ENCODE results near the gene HPSE2.
"Not testable (repeated sequence)": the region's sequence is repeated elsewhere in the genome, so short reads cannot be mapped to it uniquely, and the experiment has no call there.

Gene HPSE2

GRCh38 chr10:98610301-98610700 lies 625.4 kb downstream of the HPSE2 start:
- DNase-seq, result no peak

DNA sequence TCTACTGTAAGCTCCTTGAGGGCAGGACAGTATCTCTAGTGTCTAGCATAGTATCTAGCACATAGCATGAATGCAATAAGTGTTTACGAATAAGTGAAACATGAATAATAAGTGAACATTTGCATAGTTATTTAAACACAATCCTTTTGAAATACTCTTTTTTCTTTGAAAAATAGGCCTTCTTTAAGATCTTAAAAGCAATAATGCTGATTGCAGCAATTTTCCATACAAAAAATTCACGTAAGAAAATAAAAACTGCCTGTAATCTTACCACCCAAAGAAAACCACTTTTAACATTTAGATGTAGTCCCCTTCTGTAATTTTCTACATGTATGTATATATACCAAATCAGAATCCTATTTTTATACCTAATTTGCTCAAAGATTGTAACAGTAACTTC lies 626.4 kb downstream of the HPSE2 start:
- DNase-seq, result no peak

GRCh38 chr10:98608411-98608810 lies 627.2 kb downstream of the HPSE2 start:
- no peak for DNase-seq

DNA sequence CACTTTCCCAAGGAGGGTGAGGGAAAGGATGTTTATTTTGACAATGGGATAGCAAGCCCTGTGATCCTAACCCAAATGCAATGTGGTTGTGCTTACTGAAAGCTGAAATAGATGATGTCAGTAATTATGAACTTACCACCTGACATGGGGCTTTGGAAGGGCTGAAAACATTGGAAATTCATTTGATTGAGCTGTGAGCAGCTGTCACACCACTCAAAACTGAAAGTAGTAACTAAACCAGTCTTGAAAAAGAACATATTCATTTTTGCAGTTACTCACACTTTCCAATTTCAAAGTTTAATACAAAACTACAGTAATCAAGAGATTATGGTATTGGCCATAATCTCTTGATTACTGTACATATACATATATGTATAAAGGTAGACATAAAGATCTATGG lies 633.4 kb downstream of the HPSE2 start:
- no peak for DNase-seq

- no peak for DNase-seq
These were observed 636.5 kb downstream of the HPSE2 start for GRCh38 chr10:98599032-98599610.

DNA sequence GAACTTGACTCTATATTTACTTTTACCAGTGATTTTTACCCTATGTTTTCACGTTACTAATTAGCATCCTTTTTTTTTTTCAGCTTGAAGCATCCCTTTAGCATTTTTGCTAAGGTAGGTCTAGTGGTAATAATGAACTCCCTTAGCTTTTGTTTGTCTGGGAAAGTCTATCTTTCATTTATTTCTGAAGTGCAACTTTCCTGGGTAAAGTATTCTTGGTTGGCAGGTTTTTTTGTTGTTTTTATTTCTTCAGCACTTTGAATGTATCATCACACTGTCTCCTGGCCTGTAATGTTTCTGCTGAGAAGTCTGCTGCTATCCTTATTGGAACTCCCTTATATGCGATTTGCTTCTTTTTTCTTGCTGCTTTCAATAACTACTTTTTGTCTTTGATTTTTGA lies 639.2 kb downstream of the HPSE2 start:
- no peak for DNase-seq

DNA sequence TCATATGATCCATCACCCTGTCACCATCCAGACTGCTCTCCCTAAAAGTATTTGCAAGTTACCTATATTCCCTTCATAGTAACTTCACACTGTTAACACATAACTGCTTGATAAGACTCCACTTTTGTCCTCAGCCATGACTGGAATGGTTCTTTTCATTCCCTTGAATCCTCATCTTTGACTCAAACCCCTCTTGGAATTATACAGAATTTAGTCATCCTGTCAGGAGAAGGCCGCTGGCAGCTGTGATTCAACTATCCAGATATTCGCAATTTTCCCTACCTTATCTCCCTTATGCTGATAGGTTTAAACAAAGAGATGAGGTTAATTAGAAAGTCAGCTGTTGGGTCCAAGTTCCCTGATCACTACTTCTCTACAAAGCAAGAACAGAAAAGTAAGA lies 646.0 kb downstream of the HPSE2 start:
- DNase-seq, result no peak

- DNase-seq, result no peak
These were observed 646.6 kb downstream of the HPSE2 start for GRCh38 chr10:98589007-98589406.

GRCh38 chr10:98587156-98587837 lies 648.4 kb downstream of the HPSE2 start:
- no peak for DNase-seq

DNA sequence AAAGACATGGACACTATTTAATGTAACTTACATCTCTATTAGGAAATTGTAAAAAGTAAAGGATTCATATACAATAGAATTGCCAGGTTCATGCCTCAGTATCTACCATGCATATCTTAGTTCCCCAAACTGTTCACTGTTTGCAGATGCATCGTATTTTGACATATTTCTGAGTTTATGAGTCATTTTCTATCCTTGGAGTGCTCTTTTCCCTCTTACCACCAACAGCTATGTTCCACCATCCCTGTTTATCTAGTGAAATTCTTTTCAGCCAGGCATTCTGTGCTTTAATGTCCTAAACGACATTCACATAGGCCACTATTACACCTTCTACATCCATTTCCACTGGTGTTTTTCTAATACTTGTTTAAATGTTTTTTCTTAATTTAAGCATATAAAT lies 649.6 kb downstream of the HPSE2 start:
- no peak for DNase-seq

DNA sequence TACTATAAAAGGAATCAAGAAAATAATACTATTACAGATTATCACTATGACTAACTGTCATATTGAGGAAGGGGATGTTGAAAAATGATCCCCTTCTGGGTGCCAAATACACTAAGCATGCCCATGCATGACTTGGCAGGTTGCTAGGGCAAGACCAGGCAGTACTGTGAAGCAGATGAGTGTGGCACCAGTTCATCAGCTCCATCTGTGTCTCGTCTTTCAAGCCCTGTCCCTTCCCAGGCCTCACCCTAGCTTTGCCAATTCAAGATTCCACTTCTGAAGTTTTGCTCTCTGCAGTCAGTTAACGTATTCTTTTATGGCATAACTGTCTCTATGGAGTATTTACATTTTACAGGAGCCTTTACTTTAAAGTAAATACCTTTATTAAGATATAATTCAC lies 653.3 kb downstream of the HPSE2 start:
- no peak for DNase-seq

- DNase-seq, result no peak
These were observed 658.1 kb downstream of the HPSE2 start for GRCh38 chr10:98577578-98577977.

- no peak for DNase-seq
These were observed 658.5 kb downstream of the HPSE2 start for GRCh38 chr10:98577168-98577567.

GRCh38 chr10:98576096-98576495 lies 659.6 kb downstream of the HPSE2 start:
- DNase-seq, result no peak

DNA sequence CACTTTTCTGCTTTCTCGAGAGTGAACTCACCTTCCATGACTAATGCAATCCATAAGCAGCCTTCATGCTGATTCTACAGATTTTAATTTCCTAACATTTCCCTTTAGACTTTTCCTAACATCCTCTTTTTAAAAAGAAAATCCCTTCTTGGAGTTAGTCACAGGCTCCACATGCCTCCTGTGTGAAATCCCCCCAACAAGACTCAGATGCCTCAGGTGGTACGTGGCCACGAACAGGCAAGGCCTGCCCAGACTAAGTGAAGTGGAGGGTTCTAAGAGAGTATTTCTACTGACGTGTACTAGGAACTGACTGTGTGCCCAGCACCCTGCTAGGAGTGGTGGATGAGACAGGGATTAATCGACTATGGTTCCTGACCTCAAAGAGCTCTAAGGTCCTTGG lies 663.1 kb downstream of the HPSE2 start:
- DNase-seq, result no peak

DNA sequence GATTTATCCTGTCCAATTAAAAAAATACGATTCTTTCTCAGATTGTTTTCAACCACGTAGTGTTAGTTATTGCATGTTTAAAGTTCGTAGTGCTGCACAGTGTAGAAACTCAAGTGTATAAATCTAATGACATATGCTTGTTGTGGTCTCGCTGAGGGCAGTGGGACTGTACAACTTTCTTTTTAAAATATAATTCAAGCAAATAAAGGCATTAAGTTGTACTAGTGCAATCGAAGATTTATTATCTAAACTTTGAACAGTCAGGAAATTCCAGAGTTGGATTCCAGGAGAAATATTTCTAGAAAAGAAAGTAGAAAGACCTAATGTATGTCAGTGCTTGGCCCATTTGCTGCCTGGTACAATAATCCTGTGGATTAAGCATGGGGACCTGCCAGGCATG lies 664.8 kb downstream of the HPSE2 start:
- DNase-seq, result no peak

GRCh38 chr10:98569853-98570252 lies 665.8 kb downstream of the HPSE2 start:
- no peak for DNase-seq

GRCh38 chr10:98568551-98568950 lies 667.1 kb downstream of the HPSE2 start:
- no peak for DNase-seq

DNA sequence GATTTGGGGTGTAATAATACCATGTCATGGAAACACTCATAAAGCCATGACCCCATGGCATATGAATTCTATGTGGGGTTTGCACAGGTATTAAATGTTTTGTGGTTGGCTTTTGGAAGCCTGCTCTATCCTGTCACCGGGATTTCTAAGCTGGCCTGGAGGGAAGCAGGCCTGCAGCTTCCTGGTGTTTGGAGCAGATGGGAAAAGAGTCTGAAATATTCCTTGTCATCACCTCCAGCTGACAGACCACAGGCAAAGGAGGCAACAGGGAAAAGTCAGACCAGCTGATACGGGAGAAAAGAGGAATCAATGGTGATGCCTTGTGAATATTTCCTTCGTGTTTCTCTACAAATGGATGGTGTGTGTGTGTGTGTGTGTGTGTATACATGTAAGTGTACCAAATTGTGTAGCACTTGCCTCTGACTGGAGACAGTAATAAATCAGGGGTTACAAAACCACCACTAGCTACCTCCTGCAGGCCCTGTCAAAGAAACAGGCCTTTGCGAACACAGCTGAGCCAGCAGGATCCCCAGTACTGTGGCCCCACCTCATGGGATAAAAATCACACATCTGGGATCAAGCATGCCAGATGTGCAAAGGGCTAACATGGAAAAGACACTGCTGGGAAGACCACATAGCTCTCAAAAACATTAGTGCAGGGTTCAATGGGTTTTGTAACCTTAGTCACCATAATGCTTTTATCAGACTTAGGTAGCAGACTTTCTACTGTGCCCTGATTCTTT lies 668.1 kb downstream of the HPSE2 start:
- DNase-seq, result no peak

GRCh38 chr10:98563811-98564210 lies 671.8 kb downstream of the HPSE2 start:
- no peak for DNase-seq

GRCh38 chr10:98560565-98560964 lies 675.1 kb downstream of the HPSE2 start:
- no peak for DNase-seq

- DNase-seq, result no peak
These were observed 679.6 kb downstream of the HPSE2 start for GRCh38 chr10:98556061-98556460.

- DNase-seq, result peak in 2 of 3 experiments; percentile 80 to 96
These were observed 680.5 kb downstream of the HPSE2 start for GRCh38 chr10:98555021-98555619.

DNA sequence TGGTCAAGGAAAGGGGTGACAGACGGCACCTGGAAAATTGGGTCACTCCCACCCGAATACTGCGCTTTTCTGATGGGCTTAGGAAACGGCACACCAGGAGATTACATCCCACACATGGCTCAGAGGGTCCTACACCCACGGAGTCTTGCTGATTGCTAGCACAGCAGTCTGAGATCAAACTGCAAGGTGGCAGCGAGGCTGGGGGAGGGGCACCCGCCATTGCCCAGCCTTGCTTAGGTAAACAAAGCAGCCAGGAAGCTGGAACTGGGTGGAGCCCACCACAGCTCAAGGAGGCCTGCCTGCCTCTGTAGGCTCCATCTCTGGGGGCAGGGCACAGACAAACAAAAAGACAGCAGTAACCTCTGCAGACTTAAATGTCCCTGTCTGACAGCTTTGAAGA lies 694.1 kb downstream of the HPSE2 start:
- DNase-seq, result not testable (repeated sequence)

All from NCI-H1417 (cell line).